Measurements from ENCODE around the gene COPB1. TPM values are rescaled to one million over a fixed set of nuclear protein-coding genes. Genes with fewer than 3 reads are reported as not detected.

Gene COPB1
- total and polyA plus RNA-seq, 9 of the 15 experiments (the other 6 are each of a cell fraction or from before 2014, with no cell fraction given) = 64.7 to 188 (median 91.6) TPM

GRCh38 chr11:14422052-14422813 is 77.4 kb downstream of the COPB1 start (continued):
- TF ChIP-seq ZNF717 (CRISPR knock-in tag; IDR thresholded peaks at IDR 0.05) = no peak
- TF ChIP-seq ZNF699 (CRISPR knock-in tag; IDR thresholded peaks at IDR 0.05; ENCODE audit: insufficient replicate concordance) = no peak
- no peak for TF ChIP-seq PHF20 (IDR thresholded peaks at IDR 0.05; ENCODE audit: partially characterized antibody)
- TF ChIP-seq, protein P1, sequence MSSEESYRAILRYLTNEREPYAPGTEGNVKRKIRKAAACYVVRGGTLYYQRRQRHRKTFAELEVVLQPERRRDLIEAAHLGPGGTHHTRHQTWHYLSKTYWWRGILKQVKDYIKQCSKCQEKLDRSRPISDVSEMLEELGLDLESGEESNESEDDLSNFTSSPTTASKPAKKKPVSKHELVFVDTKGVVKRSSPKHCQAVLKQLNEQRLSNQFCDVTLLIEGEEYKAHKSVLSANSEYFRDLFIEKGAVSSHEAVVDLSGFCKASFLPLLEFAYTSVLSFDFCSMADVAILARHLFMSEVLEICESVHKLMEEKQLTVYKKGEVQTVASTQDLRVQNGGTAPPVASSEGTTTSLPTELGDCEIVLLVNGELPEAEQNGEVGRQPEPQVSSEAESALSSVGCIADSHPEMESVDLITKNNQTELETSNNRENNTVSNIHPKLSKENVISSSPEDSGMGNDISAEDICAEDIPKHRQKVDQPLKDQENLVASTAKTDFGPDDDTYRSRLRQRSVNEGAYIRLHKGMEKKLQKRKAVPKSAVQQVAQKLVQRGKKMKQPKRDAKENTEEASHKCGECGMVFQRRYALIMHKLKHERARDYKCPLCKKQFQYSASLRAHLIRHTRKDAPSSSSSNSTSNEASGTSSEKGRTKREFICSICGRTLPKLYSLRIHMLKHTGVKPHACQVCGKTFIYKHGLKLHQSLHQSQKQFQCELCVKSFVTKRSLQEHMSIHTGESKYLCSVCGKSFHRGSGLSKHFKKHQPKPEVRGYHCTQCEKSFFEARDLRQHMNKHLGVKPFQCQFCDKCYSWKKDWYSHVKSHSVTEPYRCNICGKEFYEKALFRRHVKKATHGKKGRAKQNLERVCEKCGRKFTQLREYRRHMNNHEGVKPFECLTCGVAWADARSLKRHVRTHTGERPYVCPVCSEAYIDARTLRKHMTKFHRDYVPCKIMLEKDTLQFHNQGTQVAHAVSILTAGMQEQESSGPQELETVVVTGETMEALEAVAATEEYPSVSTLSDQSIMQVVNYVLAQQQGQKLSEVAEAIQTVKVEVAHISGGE (CRISPR knock-in tag; IDR thresholded peaks at IDR 0.05) = no peak
- TF ChIP-seq C11orf30 (IDR thresholded peaks at IDR 0.05; ENCODE audit: low read depth) = peak; percentile 83
- TF ChIP-seq MED1 (CRISPR knock-in tag; IDR thresholded peaks at IDR 0.05; ENCODE audit: borderline replicate concordance) = no peak
- TF ChIP-seq ZBTB7A (IDR thresholded peaks at IDR 0.05; ENCODE audit: borderline replicate concordance, control insufficient read depth, low read depth, low read length) = no peak
- TF ChIP-seq DACH1 (IDR thresholded peaks at IDR 0.05; ENCODE audit: partially characterized antibody) = peak; percentile 71
- TF ChIP-seq ZNF239 (CRISPR knock-in tag; IDR thresholded peaks at IDR 0.05) = no peak
- no peak for TF ChIP-seq NFXL1 (CRISPR knock-in tag; IDR thresholded peaks at IDR 0.05)
- peak; percentile 82 for TF ChIP-seq TAL1 (IDR thresholded peaks at IDR 0.05)
- no peak for TF ChIP-seq ZZZ3 (IDR thresholded peaks at IDR 0.05)
- no peak for TF ChIP-seq ZBTB17 (CRISPR knock-in tag; IDR thresholded peaks at IDR 0.05)
- no peak for TF ChIP-seq ZBTB2 (IDR thresholded peaks at IDR 0.05)
- no peak for TF ChIP-seq ZC3H11A (IDR thresholded peaks at IDR 0.05; ENCODE audit: low read depth, low read length)
- no peak for TF ChIP-seq GTF2A2 (tag; IDR thresholded peaks at IDR 0.05)
- TF ChIP-seq LARP7 (IDR thresholded peaks at IDR 0.05) = no peak
- 0 out of 2 replicates have a peak, but pooled peaks have one; percentile 2 for TF ChIP-seq TEAD2 (tag; IDR thresholded peaks at IDR 0.05)
- TF ChIP-seq MCM7 (IDR thresholded peaks at IDR 0.05) = no peak
- peak; percentile 36; the same call in 1 of the 2 replicates for TF ChIP-seq HDAC2 (IDR thresholded peaks at IDR 0.05)
- no peak for TF ChIP-seq PYGO2 (tag; IDR thresholded peaks at IDR 0.05)
- TF ChIP-seq TRIM24 (IDR thresholded peaks at IDR 0.05) = peak; percentile 82 to 83
- TF ChIP-seq SMARCA5 (IDR thresholded peaks at IDR 0.05) = peak; percentile 74
- TF ChIP-seq E2F6 (IDR thresholded peaks at IDR 0.05; ENCODE audit: borderline replicate concordance in 1 of 2, extremely low read depth in 1 of 2, insufficient read depth in 1 of 2, insufficient read length in 1 of 2, low read depth in 1 of 2, low read length in 1 of 2, poor library complexity in 1 of 2, severe bottlenecking in 1 of 2) = no peak

Data from K562 (cell line).